ENCODE measurements around the gene ZNF275. TPM values are rescaled to one million over a fixed set of nuclear protein-coding genes. Genes with fewer than 3 reads are reported as not detected.
"Not testable (repeated sequence)": the region's sequence is repeated elsewhere in the genome, so short reads cannot be mapped to it uniquely, and the experiment has no call there.

The ZNF275 gene, protein sequence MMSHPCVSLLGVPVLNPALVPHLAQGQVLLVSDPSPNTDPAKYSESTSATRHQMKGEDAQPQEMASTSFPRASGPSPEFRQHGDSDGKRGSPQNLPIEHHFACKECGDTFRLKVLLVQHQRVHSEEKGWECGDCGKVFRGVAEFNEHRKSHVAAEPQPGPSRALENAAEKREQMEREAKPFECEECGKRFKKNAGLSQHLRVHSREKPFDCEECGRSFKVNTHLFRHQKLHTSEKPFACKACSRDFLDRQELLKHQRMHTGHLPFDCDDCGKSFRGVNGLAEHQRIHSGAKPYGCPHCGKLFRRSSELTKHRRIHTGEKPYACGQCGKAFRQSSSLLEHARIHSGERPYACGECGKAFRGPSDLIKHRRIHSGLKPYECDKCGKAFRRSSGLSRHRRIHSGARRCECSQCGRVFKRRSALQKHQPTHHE
- total RNA-seq, result 1 to 10 TPM; 4.6 to 7.6 (median 5.0) TPM

DNA sequence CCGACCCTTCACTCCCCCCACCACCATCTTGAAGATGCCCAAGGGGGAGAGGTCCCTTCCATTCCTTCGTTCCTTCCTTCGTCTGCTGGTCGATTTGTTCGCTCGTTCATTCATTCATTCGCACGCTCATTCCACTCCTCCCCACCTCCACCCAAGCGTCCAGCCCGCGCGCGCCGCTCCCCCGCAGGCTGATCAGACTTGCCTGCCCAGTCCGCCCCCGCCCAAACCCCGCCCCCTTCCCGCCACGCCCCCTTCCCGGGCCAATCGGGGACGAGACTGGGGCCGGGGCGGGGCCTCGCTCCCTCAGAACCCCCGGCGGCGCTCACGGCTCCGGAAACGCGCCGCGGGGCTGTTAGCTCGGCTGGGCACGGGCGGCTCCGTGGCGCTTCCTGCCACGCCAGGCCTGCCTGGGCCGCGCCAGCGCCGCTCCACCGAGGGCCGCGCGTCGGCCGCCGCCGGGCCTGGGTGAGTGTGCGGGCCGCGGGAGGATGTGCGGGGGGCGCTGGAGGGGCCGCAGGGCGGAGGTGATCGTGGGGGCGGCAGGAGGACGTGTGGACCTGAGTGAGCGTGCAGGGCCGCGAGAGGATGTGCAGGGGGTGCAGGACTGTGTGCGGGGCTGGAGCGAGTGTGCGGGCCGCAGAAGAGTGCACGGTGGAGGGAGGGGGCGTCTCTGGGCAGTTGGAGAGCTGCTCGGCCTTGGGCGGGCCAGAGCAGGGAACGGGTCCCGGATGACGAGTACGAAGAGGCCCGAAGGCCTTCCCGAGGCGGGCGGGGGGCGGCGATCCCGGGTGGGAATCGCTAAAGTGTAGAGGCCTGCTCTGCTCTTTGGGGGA is at the start of gene ZNF275:
TSS of gene ZNF275 (plus strand) at position 333 of the 833 bp plus-strand sequence. CDS start 2,527 bp downstream, outside the sequence.
- H3K4me3 ChIP-seq, result peak within 1 kb of the TSS; percentile 60 to 74 (median 66)
- in situ Hi-C loops (cut with MboI; ENCODE audit: low sequenced_read_pairs in 4 of 4), result loop anchor here in 1 of 4 donors (25.0 kb wide), 1 partner anchor 372 kb away; no protein-coding TSS in a partner anchor
- ATAC-seq (peak; percentile 94), DNase-seq (peak; percentile 45 to 69)
- peak within 1 kb of the TSS; percentile 62 to 71 (median 64) for H3K27ac ChIP-seq
- no peaks in the 10 kb centered on the region for H3K27me3 ChIP-seq
- H3K36me3 ChIP-seq, result no peaks in the 10 kb centered on the region
- TF ChIP-seq, protein P1, sequence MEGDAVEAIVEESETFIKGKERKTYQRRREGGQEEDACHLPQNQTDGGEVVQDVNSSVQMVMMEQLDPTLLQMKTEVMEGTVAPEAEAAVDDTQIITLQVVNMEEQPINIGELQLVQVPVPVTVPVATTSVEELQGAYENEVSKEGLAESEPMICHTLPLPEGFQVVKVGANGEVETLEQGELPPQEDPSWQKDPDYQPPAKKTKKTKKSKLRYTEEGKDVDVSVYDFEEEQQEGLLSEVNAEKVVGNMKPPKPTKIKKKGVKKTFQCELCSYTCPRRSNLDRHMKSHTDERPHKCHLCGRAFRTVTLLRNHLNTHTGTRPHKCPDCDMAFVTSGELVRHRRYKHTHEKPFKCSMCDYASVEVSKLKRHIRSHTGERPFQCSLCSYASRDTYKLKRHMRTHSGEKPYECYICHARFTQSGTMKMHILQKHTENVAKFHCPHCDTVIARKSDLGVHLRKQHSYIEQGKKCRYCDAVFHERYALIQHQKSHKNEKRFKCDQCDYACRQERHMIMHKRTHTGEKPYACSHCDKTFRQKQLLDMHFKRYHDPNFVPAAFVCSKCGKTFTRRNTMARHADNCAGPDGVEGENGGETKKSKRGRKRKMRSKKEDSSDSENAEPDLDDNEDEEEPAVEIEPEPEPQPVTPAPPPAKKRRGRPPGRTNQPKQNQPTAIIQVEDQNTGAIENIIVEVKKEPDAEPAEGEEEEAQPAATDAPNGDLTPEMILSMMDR (IDR thresholded peaks at IDR 0.05 in 4 of 5, conservative IDR thresholded peaks at IDR 0.05 in 1 of 5), result no peak
- peak; percentile 46 to 51 for TF ChIP-seq POLR2A (IDR thresholded peaks at IDR 0.05)
- intact Hi-C loops (cut with DNase I; ENCODE audit: low total_unique reads), result loop anchor here (2.0 kb wide), 1 partner anchor 393 kb away; no protein-coding TSS in a partner anchor
- peaks cover 0 to 4% of the 10 kb centered on the region in 2 donors for H3K4me1 ChIP-seq
- no peaks in the 10 kb centered on the region for H3K9me3 ChIP-seq

DNA sequence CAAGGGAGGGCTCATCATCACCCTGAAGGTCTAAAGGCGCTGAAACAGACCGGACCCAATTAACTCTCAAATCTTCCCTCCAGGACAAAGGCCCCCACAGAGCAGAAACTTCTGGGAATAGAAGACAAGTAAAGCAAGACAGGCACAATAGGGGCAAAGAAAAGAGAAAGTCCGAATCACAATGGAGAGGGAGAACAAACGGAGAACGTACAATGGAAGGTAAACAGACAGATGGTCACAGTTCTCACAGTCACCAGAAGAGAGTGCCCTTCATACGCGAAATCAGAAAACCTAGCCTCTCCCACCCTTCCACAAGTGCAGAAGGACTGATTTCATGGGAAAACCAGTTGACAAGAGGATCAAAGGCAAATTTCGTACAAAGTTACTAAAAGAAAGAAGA is 48.3 kb upstream of the ZNF275 start:
- intact Hi-C loops (cut with DNase I; ENCODE audit: low total_unique reads); H3K4me3 ChIP-seq; in situ Hi-C loops (cut with MboI; ENCODE audit: low sequenced_read_pairs in 4 of 4); H3K4me1 ChIP-seq; H3K27me3 ChIP-seq; DNase-seq; ATAC-seq; H3K9me3 ChIP-seq; H3K27ac ChIP-seq; H3K36me3 ChIP-seq: not testable (repeated sequence)

DNA sequence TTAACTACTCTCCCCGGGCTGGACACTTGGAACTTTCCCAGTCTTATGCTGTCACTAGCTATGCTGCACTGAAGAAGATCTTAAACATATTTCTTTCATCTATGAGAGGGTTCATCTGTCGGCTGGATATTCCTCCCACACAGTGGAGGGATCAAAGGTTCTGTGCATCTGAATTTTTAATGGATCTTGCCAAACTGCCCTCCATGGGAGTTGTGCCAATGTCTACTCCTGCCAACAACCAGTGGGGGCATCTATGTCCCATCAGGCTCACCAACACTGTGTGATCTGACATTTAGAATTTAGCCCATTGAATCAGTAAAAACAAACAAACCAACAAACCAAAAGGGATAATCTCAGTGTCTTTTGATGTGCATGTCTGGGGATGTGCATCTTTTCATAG is 45.1 kb upstream of the ZNF275 start:
- ATAC-seq; H3K27ac ChIP-seq; H3K27me3 ChIP-seq; intact Hi-C loops (cut with DNase I; ENCODE audit: low total_unique reads); in situ Hi-C loops (cut with MboI; ENCODE audit: low sequenced_read_pairs in 4 of 4); H3K36me3 ChIP-seq; H3K4me1 ChIP-seq; H3K9me3 ChIP-seq; DNase-seq; H3K4me3 ChIP-seq: not testable (repeated sequence)

DNA sequence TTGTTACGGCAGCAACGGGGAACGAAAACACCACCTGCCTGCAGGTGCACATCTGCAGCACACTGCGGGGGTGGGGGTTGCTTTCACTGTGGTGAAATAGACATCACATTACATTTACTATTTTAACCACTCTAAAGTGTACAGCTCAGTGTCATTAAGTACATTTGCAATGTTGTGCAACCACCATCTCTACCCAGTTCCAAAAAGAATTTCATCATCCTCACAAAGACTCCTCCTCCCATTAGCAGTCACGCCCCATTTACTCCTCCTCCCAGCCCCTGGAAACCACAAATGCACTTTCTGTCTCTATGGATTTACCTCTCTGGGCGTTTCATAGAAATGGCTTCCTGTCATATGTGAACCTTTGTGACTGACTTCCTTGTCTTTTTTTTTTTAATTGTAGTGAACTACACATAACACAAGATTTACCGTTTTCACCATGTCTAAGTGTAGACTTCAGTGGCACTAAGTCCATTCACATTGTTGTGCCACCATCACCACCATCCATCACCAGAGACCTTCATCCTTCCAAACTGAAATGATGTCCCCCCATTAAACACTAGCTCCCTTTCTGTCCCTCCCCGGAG is 40.4 kb upstream of the ZNF275 start:
- in situ Hi-C loops (cut with MboI; ENCODE audit: low sequenced_read_pairs in 4 of 4); H3K9me3 ChIP-seq; H3K27me3 ChIP-seq; intact Hi-C loops (cut with DNase I; ENCODE audit: low total_unique reads); H3K36me3 ChIP-seq; H3K4me1 ChIP-seq; H3K27ac ChIP-seq; H3K4me3 ChIP-seq; DNase-seq: not testable (repeated sequence)
- ATAC-seq, result peak; percentile 74 to 80

DNA sequence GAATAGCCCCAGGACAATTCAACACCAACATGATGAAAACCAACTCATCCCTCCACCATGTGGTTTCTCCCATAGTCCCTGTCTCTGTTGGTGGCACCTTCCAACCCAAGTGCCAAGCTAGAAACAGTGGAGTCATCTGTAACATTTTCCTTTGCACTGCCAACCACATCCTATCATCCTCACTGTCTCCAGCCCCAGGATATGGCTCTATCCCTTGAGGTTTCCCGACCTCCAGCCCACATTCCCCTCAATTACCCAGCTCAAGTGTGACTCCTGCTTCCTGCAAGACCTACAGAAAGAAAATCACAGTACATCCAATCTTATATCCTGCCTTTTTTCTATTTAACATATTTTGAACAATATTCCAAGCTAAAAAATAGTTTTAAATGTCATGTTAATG is 36.6 kb upstream of the ZNF275 start:
- ATAC-seq, result no peak
- Histone ChIP-seq H3K27me3 (no peaks in the 10 kb centered on the region), H3K9me3 (no peaks in the 10 kb centered on the region), H3K4me3 (no peak overlapping the region), H3K36me3 (no peaks in the 10 kb centered on the region), H3K27ac (no peak overlapping the region), H3K4me1 (no peaks in the 10 kb centered on the region)
- TF ChIP-seq, protein P1 (IDR thresholded peaks at IDR 0.05 in 4 of 5, conservative IDR thresholded peaks at IDR 0.05 in 1 of 5), result no peak
- TF ChIP-seq POLR2A (IDR thresholded peaks at IDR 0.05), result no peak
- DNase-seq, result no peak
- intact Hi-C loops (cut with DNase I; ENCODE audit: low total_unique reads), result no loop called here
- in situ Hi-C loops (cut with MboI; ENCODE audit: low sequenced_read_pairs in 4 of 4), result no loop called here

DNA sequence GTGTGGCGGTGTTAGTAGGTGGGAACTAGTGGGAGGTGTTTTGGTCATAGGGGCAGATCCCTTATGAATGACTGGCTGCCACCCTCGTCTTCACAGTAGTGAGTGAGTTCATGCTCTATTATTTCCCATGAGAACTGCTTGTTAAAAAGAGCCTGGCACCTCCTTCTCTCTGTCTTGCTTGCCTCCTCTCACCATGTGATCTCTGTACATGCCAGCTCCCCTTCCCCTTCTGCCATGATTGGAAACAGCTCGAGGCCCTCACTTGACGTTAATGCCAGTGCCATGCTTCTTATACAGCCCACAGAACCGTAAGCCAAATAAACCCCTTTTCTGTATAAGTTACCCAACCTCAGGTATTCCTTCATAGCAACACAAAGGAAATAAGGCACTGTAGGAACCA is 34.1 kb upstream of the ZNF275 start:
- Histone ChIP-seq H3K27ac (no peak overlapping the region), H3K9me3 (no peaks in the 10 kb centered on the region), H3K36me3 (no peaks in the 10 kb centered on the region), H3K4me1 (no peaks in the 10 kb centered on the region), H3K4me3 (no peak overlapping the region), H3K27me3 (no peaks in the 10 kb centered on the region)
- in situ Hi-C loops (cut with MboI; ENCODE audit: low sequenced_read_pairs in 4 of 4), result no loop called here
- intact Hi-C loops (cut with DNase I; ENCODE audit: low total_unique reads), result no loop called here
- no peak for DNase-seq
- no peak for TF ChIP-seq POLR2A (IDR thresholded peaks at IDR 0.05)
- TF ChIP-seq, protein P1 (IDR thresholded peaks at IDR 0.05 in 4 of 5, conservative IDR thresholded peaks at IDR 0.05 in 1 of 5), result no peak
- ATAC-seq, result no peak
